ENCODE results near the gene ISOC2.

GRCh38 chr19:55492362-55492944, 31.0 kb upstream of the ISOC2 start:
- TF ChIP-seq, protein P1, sequence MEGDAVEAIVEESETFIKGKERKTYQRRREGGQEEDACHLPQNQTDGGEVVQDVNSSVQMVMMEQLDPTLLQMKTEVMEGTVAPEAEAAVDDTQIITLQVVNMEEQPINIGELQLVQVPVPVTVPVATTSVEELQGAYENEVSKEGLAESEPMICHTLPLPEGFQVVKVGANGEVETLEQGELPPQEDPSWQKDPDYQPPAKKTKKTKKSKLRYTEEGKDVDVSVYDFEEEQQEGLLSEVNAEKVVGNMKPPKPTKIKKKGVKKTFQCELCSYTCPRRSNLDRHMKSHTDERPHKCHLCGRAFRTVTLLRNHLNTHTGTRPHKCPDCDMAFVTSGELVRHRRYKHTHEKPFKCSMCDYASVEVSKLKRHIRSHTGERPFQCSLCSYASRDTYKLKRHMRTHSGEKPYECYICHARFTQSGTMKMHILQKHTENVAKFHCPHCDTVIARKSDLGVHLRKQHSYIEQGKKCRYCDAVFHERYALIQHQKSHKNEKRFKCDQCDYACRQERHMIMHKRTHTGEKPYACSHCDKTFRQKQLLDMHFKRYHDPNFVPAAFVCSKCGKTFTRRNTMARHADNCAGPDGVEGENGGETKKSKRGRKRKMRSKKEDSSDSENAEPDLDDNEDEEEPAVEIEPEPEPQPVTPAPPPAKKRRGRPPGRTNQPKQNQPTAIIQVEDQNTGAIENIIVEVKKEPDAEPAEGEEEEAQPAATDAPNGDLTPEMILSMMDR (IDR thresholded peaks at IDR 0.05; ENCODE audit: insufficient read depth, low read depth, low read length), result no peak
- no peak for TF ChIP-seq EZH2 (IDR thresholded peaks at IDR 0.05; ENCODE audit: insufficient read depth, low read length)

Measured in astrocyte (in vitro differentiated cells and primary cell).